Upper lobe of left lung (tissue), 6 donors: ENCODE measurements around the gene FXYD7. TPM values are rescaled to one million over a fixed set of nuclear protein-coding genes. Genes with fewer than 3 reads are reported as not detected.
A peak's percentile ranks its signal among the peaks of the same experiment; 100 is the strongest.

Experiments
- ATAC-seq, 2 donors: fragments of 200-7000 bp; cut with Tn5 transposase; one replicate each; pipeline ENCODE4 v1.9.1; 2022; ENCODE audit warnings: mild to moderate bottlenecking in 2 of 2, moderate library complexity in 2 of 2; ENCODE audit not compliant: low FRiP score in 2 of 2
- DNase-seq, 2 donors: peaks; one replicate each; pipeline ENCODE4 v3.0.0-alpha.2; 2019 to 2020
- H3K27ac ChIP-seq, 4 donors: fragments of 200-600 bp; sonication (generic); one replicate each; pipeline ENCODE4 v1.5.1; 2016 to 2019
- H3K27me3 ChIP-seq, 4 donors: fragments of 200-600 bp; sonication (generic); one replicate each; pipeline ENCODE4 v1.5.1; 2017 to 2019
- H3K36me3 ChIP-seq, 4 donors: fragments of 200-600 bp; sonication (generic); one replicate each; pipeline ENCODE4 v1.5.1; 2016 to 2019
- H3K4me1 ChIP-seq, 4 donors: fragments of 200-600 bp; sonication (generic); one replicate each; pipeline ENCODE4 v1.5.1; 2018 to 2019
- H3K4me3 ChIP-seq, 4 donors: fragments of 200-600 bp; sonication (generic); one replicate each; pipeline ENCODE4 v1.5.1; 2017 to 2019; ENCODE audit warnings: mild to moderate bottlenecking in 2 of 4, moderate library complexity in 1 of 4
- H3K9me3 ChIP-seq, 4 donors: fragments of 200-600 bp; sonication (generic); one replicate each; pipeline ENCODE4 v1.5.1; 2018 to 2019
- CTCF ChIP-seq, 6 experiments: fragments of 450-650 bp in 4 of 6; fragments of 200-600 bp in 2 of 6; sonication (generic) in 2 of 6; IDR thresholded peaks; one replicate each; pipeline ENCODE4 v1.5.1; 2016 to 2019; ENCODE audit warnings: antibody characterized with exemption in 6 of 6
- EP300 ChIP-seq, 4 donors: sonication (generic); formaldehyde crosslinking; IDR thresholded peaks; one replicate each; pipeline ENCODE4 v1.5.1; 2017; ENCODE audit warnings: antibody characterized with exemption in 4 of 4, control low read depth in 2 of 4
- POLR2A ChIP-seq, 4 donors: fragments of 450-650 bp; IDR thresholded peaks; one replicate each; pipeline ENCODE4 v1.5.1; 2016 to 2017; ENCODE audit warnings: antibody characterized with exemption in 4 of 4, mild to moderate bottlenecking in 2 of 4
- POLR2AphosphoS5 ChIP-seq, 2 donors: sonication (generic); formaldehyde crosslinking; IDR thresholded peaks; one replicate each; pipeline ENCODE4 v1.5.1; 2017; ENCODE audit warnings: antibody characterized with exemption in 2 of 2
- WGBS, 2 donors: methylation state at CpG; one replicate each; pipeline ENCODE4 v1.1.5; 2017 to 2018; 5-methylcytosine and 5-hydroxymethylcytosine counted together
- total RNA-seq, 6 donors: library from RNA; depleted of rRNA in 4 of 6; stranded (reverse); fragments of >200 nt in 4 of 6; gene quantifications; one replicate each; pipeline versions ENCODE4 v1.1.0 to v1.2.1, GENCODE V29; 2016 to 2021
- donor health status: DM: no; HTN: no; CAD: no; lungs with moderate emphysema.
- donor health status: DM: no; HTN: yes; CAD: no; lungs with severe emphysema.

Gene FXYD7
- total RNA-seq, 6 donors from 2014 or later = 0.34 TPM; not detected in 5

- DNase-seq = no peak
These were observed 35.6 kb downstream of the FXYD7 start for GRCh38 chr19:35178701-35179100.

GRCh38 chr19:35179830-35180229 is 36.8 kb downstream of the FXYD7 start:
- 71 to 80% methylated on average over 3 of the region's 3 CpGs for WGBS, 2 donors
- no peak overlapping the region for H3K4me3 ChIP-seq
- ATAC-seq (no peak), DNase-seq (no peak)
- H3K9me3 ChIP-seq = no peaks in the 10 kb centered on the region
- H3K4me1 ChIP-seq = peaks cover 0 to 9% (median 5%) of the 10 kb centered on the region in 4 donors
- TF ChIP-seq POLR2A (IDR thresholded peaks at IDR 0.05) (no peak), CTCF (IDR thresholded peaks at IDR 0.05) (no peak), EP300 (IDR thresholded peaks at IDR 0.05) (no peak), POLR2AphosphoS5 (IDR thresholded peaks at IDR 0.05) (no peak)
- no peak overlapping the region for H3K27ac ChIP-seq
- no peaks in the 10 kb centered on the region for H3K36me3 ChIP-seq
- H3K27me3 ChIP-seq = no peaks in the 10 kb centered on the region

More at GRCh38 chr19:35178701-35179100, 35.6 kb downstream of the FXYD7 start:
- WGBS, 2 donors = 55 to 58% methylated on average over 2 of the region's 2 CpGs
- ATAC-seq = peak in 1 of 2 donors; percentile 85
- Histone ChIP-seq H3K4me3 (no peak overlapping the region), H3K9me3 (no peaks in the 10 kb centered on the region), H3K36me3 (no peaks in the 10 kb centered on the region), H3K27me3 (no peaks in the 10 kb centered on the region), H3K4me1 (peaks cover 0 to 9% (median 5%) of the 10 kb centered on the region in 4 donors), H3K27ac (no peak overlapping the region)
- TF ChIP-seq CTCF (IDR thresholded peaks at IDR 0.05) (no peak), POLR2A (IDR thresholded peaks at IDR 0.05) (no peak), POLR2AphosphoS5 (IDR thresholded peaks at IDR 0.05) (no peak), EP300 (IDR thresholded peaks at IDR 0.05) (no peak)

- ATAC-seq (no peak), DNase-seq (no peak)
- H3K4me1 ChIP-seq = peaks cover 0 to under 1% (median 0%) of the 10 kb centered on the region in 4 donors
- no peak overlapping the region for H3K4me3 ChIP-seq
- no peaks in the 10 kb centered on the region for H3K27me3 ChIP-seq
- no peaks in the 10 kb centered on the region for H3K9me3 ChIP-seq
- no peak overlapping the region for H3K27ac ChIP-seq
- TF ChIP-seq POLR2A (IDR thresholded peaks at IDR 0.05) = no peak
- TF ChIP-seq CTCF (IDR thresholded peaks at IDR 0.05) = no peak
- no peak for TF ChIP-seq EP300 (IDR thresholded peaks at IDR 0.05)
- no peak for TF ChIP-seq POLR2AphosphoS5 (IDR thresholded peaks at IDR 0.05)
- 94 to 97% methylated on average over 1 of the region's 1 CpG for WGBS, 2 donors
- no peaks in the 10 kb centered on the region for H3K36me3 ChIP-seq
These were observed 38.3 kb downstream of the FXYD7 start for GRCh38 chr19:35181387-35181786.

DNA sequence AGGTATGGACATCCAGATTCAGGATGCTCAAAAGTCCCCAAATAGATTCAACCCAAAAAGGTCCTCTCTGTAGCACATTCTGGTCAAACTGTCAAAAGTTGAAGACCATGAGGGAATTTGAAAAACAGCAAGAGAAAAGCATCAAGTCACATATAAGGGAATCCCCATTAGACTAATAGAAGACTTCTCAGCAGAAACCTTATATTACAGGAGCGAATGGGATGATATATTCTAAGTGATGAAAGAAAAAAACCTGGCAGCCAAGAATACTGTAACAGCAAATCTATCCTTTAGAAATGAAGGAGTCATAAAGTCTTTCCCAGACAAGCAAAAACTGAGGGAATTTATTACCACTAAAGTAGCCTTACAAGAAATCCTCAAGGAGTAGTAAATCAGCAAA is 41.2 kb downstream of the FXYD7 start:
- Histone ChIP-seq H3K36me3 (no peaks in the 10 kb centered on the region), H3K4me1 (no peaks in the 10 kb centered on the region), H3K27ac (no peak overlapping the region), H3K27me3 (no peaks in the 10 kb centered on the region), H3K4me3 (no peak overlapping the region), H3K9me3 (no peaks in the 10 kb centered on the region)
- ATAC-seq (no peak), DNase-seq (no peak)
- TF ChIP-seq POLR2A (IDR thresholded peaks at IDR 0.05) = no peak
- no peak for TF ChIP-seq EP300 (IDR thresholded peaks at IDR 0.05)
- no peak for TF ChIP-seq POLR2AphosphoS5 (IDR thresholded peaks at IDR 0.05)
- TF ChIP-seq CTCF (IDR thresholded peaks at IDR 0.05) = no peak
- WGBS, 2 donors = 83 to 97% methylated on average over 1 of the region's 1 CpG

- Histone ChIP-seq H3K36me3 (no peaks in the 10 kb centered on the region), H3K9me3 (no peaks in the 10 kb centered on the region), H3K4me3 (no peak overlapping the region), H3K27ac (no peak overlapping the region), H3K27me3 (no peaks in the 10 kb centered on the region), H3K4me1 (no peaks in the 10 kb centered on the region)
- 59 to 77% methylated on average over 2 of the region's 2 CpGs for WGBS, 2 donors
- ATAC-seq = no peak
- no peak for DNase-seq
- TF ChIP-seq EP300 (IDR thresholded peaks at IDR 0.05) (no peak), CTCF (IDR thresholded peaks at IDR 0.05) (no peak), POLR2A (IDR thresholded peaks at IDR 0.05) (no peak), POLR2AphosphoS5 (IDR thresholded peaks at IDR 0.05) (no peak)
These were observed 41.8 kb downstream of the FXYD7 start for GRCh38 chr19:35184884-35185283.
